Adipocyte (in vitro differentiated cells): ENCODE measurements around the gene AGAP2.
A peak's percentile ranks its signal among the peaks of the same experiment; 100 is the strongest.

Source experiments
- DNase-seq: peaks from one replicate; pipeline ENCODE4 v3.0.0-alpha.2; 2015; ENCODE audit warnings: low read depth
- H3K27me3 ChIP-seq: replicated peaks from 2 replicates; pipeline ENCODE4 v1.7.0; 2013; ENCODE audit warnings: mild to moderate bottlenecking, low read length, moderate library complexity; ENCODE audit not compliant: control insufficient read depth, insufficient read depth
- H3K36me3 ChIP-seq: 2 replicates; pipeline ENCODE4 v1.7.0; 2013; ENCODE audit warnings: low read length, mild to moderate bottlenecking, moderate library complexity; ENCODE audit not compliant: control insufficient read depth, insufficient read depth, severe bottlenecking
- H3K4me1 ChIP-seq: 2 replicates; pipeline ENCODE4 v1.7.0; 2013; ENCODE audit warnings: mild to moderate bottlenecking, low read length, moderate library complexity; ENCODE audit not compliant: control insufficient read depth, insufficient read depth
- H3K4me3 ChIP-seq: 2 replicates; pipeline ENCODE4 v1.7.0; 2013; ENCODE audit warnings: mild to moderate bottlenecking, low read length, moderate library complexity
- H3K9ac ChIP-seq: 2 replicates; pipeline ENCODE4 v1.7.0; 2013; ENCODE audit warnings: mild to moderate bottlenecking, low read length, moderate library complexity
- H3K9me3 ChIP-seq: 2 replicates; pipeline ENCODE4 v1.7.0; 2013; ENCODE audit warnings: mild to moderate bottlenecking, low read length, moderate library complexity; ENCODE audit not compliant: control insufficient read depth

The AGAP2 gene

GRCh38 chr12:57732726-57733593 is 5.6 kb downstream of the AGAP2 start:
- Histone ChIP-seq H3K9me3 (no peaks in the 10 kb centered on the region), H3K36me3 (no peaks in the 10 kb centered on the region), H3K27me3 (peaks cover 52% of the 10 kb centered on the region), H3K9ac (no peak overlapping the region), H3K4me1 (no peaks in the 10 kb centered on the region), H3K4me3 (no peak overlapping the region)
- DNase-seq: no peak

- H3K9me3 ChIP-seq: no peaks in the 10 kb centered on the region
- DNase-seq: no peak
- peaks cover 52% of the 10 kb centered on the region for H3K27me3 ChIP-seq
- H3K36me3 ChIP-seq: no peaks in the 10 kb centered on the region
- no peak overlapping the region for H3K4me3 ChIP-seq
- no peak overlapping the region for H3K9ac ChIP-seq
- H3K4me1 ChIP-seq: no peaks in the 10 kb centered on the region
Measured at GRCh38 chr12:57732270-57732669, 6.3 kb downstream of the AGAP2 start.

GRCh38 chr12:57731411-57732080 is 7.0 kb downstream of the AGAP2 start:
- no peak for DNase-seq
- Histone ChIP-seq H3K4me3 (no peak overlapping the region), H3K9me3 (no peaks in the 10 kb centered on the region), H3K27me3 (peaks cover 44% of the 10 kb centered on the region), H3K36me3 (no peaks in the 10 kb centered on the region), H3K4me1 (peaks cover 2% of the 10 kb centered on the region), H3K9ac (no peak overlapping the region)

GRCh38 chr12:57730336-57731067 is 8.0 kb downstream of the AGAP2 start:
- no peak for DNase-seq
- Histone ChIP-seq H3K4me3 (no peak overlapping the region), H3K9me3 (no peaks in the 10 kb centered on the region), H3K36me3 (no peaks in the 10 kb centered on the region), H3K9ac (no peak overlapping the region), H3K27me3 (peaks cover 34% of the 10 kb centered on the region), H3K4me1 (peaks cover 6% of the 10 kb centered on the region)

GRCh38 chr12:57729321-57729844 is 9.2 kb downstream of the AGAP2 start:
- no peak overlapping the region for H3K9ac ChIP-seq
- no peak for DNase-seq
- H3K27me3 ChIP-seq: peaks cover 25% of the 10 kb centered on the region
- H3K9me3 ChIP-seq: no peaks in the 10 kb centered on the region
- H3K36me3 ChIP-seq: no peaks in the 10 kb centered on the region
- H3K4me1 ChIP-seq: peaks cover 6% of the 10 kb centered on the region
- no peak overlapping the region for H3K4me3 ChIP-seq

GRCh38 chr12:57727758-57728395 is 10.7 kb downstream of the AGAP2 start:
- Histone ChIP-seq H3K27me3 (peaks cover 19% of the 10 kb centered on the region), H3K4me1 (peaks cover 6% of the 10 kb centered on the region), H3K9me3 (no peaks in the 10 kb centered on the region), H3K9ac (no peak overlapping the region), H3K4me3 (no peak overlapping the region), H3K36me3 (no peaks in the 10 kb centered on the region)
- no peak for DNase-seq

GRCh38 chr12:57726884-57727757 is 11.4 kb downstream of the AGAP2 start:
- peak overlapping the region; percentile 90 for H3K9ac ChIP-seq
- peak overlapping the region; percentile 88 for H3K4me3 ChIP-seq
- no peak for DNase-seq
- no peaks in the 10 kb centered on the region for H3K36me3 ChIP-seq
- H3K4me1 ChIP-seq: peaks cover 6% of the 10 kb centered on the region
- no peaks in the 10 kb centered on the region for H3K9me3 ChIP-seq
- H3K27me3 ChIP-seq: peaks cover 16% of the 10 kb centered on the region

- Histone ChIP-seq H3K4me3 (peak overlapping the region; percentile 88), H3K9me3 (no peaks in the 10 kb centered on the region), H3K27me3 (peaks cover 11% of the 10 kb centered on the region), H3K9ac (peak overlapping the region; percentile 90), H3K4me1 (peaks cover 6% of the 10 kb centered on the region), H3K36me3 (peaks cover 5% of the 10 kb centered on the region)
- peak; percentile 92 for DNase-seq
Measured at GRCh38 chr12:57726151-57726883, 12.2 kb downstream of the AGAP2 start.

GRCh38 chr12:57725851-57726150 is 12.7 kb downstream of the AGAP2 start:
- peaks cover 10% of the 10 kb centered on the region for H3K36me3 ChIP-seq
- H3K9me3 ChIP-seq: no peaks in the 10 kb centered on the region
- DNase-seq: no peak
- H3K9ac ChIP-seq: peak overlapping the region; percentile 90
- H3K4me1 ChIP-seq: peaks cover 6% of the 10 kb centered on the region
- peaks cover 5% of the 10 kb centered on the region for H3K27me3 ChIP-seq
- peak overlapping the region; percentile 88 for H3K4me3 ChIP-seq
